Skeletal muscle satellite cell (primary cell): ENCODE data around the gene ATP1A3.
"Not testable (repeated sequence)": the region's sequence is repeated elsewhere in the genome, so short reads cannot be mapped to it uniquely, and the experiment has no call there.

ENCODE experiments used
- H3K27me3 ChIP-seq: 2 replicates; pipeline ENCODE4 v1.7.0; 2013; ENCODE audit warnings: low read length; ENCODE audit not compliant: control insufficient read depth, insufficient read depth
- H3K36me3 ChIP-seq: 2 replicates; pipeline ENCODE4 v1.7.0; 2013; ENCODE audit warnings: mild to moderate bottlenecking, control low read depth, low read length; ENCODE audit not compliant: insufficient read depth
- H3K4me1 ChIP-seq: 2 replicates; pipeline ENCODE4 v1.7.0; 2013; ENCODE audit warnings: low read length; ENCODE audit not compliant: control insufficient read depth, insufficient read depth
- H3K4me2 ChIP-seq: 2 replicates; pipeline ENCODE4 v1.7.0; 2013; ENCODE audit warnings: mild to moderate bottlenecking, low read length
- H3K4me3 ChIP-seq: 2 replicates; pipeline ENCODE4 v1.7.0; 2013; ENCODE audit warnings: low read length
- H3K9ac ChIP-seq: 2 replicates; pipeline ENCODE4 v1.7.0; 2013; ENCODE audit warnings: mild to moderate bottlenecking, low read depth, low read length, moderate library complexity
- H3K9me3 ChIP-seq: replicated peaks from 2 replicates; pipeline ENCODE4 v1.7.0; 2013; ENCODE audit warnings: mild to moderate bottlenecking, control low read depth, low read length

Gene ATP1A3

GRCh38 chr19:41939209-41939608 lies 54.8 kb downstream of the ATP1A3 start:
- not testable (repeated sequence) for H3K4me3 ChIP-seq, H3K4me2 ChIP-seq, H3K9ac ChIP-seq, H3K36me3 ChIP-seq, H3K9me3 ChIP-seq
- H3K27me3 ChIP-seq, result peaks cover 11% of the 10 kb centered on the region
- H3K4me1 ChIP-seq, result peaks cover 19% of the 10 kb centered on the region

- Histone ChIP-seq H3K4me2 (no peak overlapping the region), H3K36me3 (no peaks in the 10 kb centered on the region), H3K27me3 (peaks cover 25% of the 10 kb centered on the region), H3K4me1 (peaks cover 21% of the 10 kb centered on the region), H3K9ac (no peak overlapping the region), H3K4me3 (no peak overlapping the region), H3K9me3 (no peaks in the 10 kb centered on the region)
Observed at GRCh38 chr19:41937525-41938468, 56.2 kb downstream of the ATP1A3 start.

- no peaks in the 10 kb centered on the region for H3K36me3 ChIP-seq
- peaks cover 33% of the 10 kb centered on the region for H3K27me3 ChIP-seq
- H3K4me3 ChIP-seq, result no peak overlapping the region
- H3K9me3 ChIP-seq, result no peaks in the 10 kb centered on the region
- peaks cover 24% of the 10 kb centered on the region for H3K4me1 ChIP-seq
- H3K4me2 ChIP-seq, result no peak overlapping the region
- H3K9ac ChIP-seq, result no peak overlapping the region
Observed at GRCh38 chr19:41936961-41937360, 57.1 kb downstream of the ATP1A3 start.

DNA sequence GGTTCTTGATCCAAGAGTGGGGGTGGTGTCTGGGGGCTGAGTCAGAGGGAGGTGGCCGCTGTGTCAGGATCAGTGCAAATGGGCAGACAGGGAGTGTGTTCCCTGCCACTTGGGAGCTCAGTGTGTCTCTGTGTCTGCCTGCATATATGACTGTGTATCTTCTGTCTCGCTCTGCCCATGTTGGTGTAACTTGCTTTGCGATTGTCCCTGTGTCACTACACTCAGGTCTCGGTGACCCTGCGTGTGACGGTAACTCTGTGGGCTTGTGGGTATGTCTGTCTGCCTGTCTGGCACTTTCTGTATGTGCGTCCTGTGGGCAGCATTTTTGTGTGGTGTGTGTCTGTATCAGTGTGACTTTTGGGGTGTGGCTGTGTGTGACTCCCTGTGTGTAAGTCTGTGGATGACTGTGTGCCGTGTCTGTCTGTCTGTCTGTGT lies 57.6 kb downstream of the ATP1A3 start:
- no peaks in the 10 kb centered on the region for H3K36me3 ChIP-seq
- H3K4me2 ChIP-seq, result peak overlapping the region; percentile 59
- peaks cover 24% of the 10 kb centered on the region for H3K4me1 ChIP-seq
- no peaks in the 10 kb centered on the region for H3K9me3 ChIP-seq
- H3K4me3 ChIP-seq, result no peak overlapping the region
- peaks cover 39% of the 10 kb centered on the region for H3K27me3 ChIP-seq
- no peak overlapping the region for H3K9ac ChIP-seq

DNA sequence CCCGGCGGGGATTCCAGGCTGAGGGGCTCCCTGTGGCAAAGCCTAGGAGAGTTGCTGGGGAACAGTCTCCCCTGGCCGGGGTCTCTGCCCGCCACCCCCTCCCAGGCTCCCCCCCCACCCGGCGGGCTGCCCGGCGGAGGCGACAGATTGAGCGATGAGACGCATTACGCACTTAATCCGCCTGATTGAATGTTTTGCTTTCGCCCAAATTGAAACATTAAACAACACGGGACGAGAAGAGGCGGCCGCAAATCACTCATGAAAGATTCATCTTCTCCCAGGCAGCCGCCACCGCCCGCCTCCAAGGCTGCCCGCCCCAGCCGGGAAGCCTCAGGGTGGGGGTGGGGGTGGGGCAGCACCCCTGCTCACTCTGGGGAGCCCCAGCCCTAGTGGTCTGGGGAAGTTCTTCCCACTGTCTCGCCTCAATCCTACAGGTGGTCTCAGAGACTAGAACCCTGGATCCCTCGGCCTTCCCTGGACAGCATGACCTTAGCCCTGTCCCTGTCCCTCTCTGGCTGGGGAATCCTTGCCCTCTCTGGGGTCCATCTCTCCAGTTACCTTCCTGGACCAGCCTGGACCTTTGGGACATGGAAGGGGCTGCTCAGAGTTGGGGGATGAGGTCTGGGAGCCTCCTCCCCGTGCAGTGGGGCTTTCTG lies 58.1 kb downstream of the ATP1A3 start:
- H3K9me3 ChIP-seq, result no peaks in the 10 kb centered on the region
- peak overlapping the region; percentile 59 for H3K4me2 ChIP-seq
- peaks cover 44% of the 10 kb centered on the region for H3K27me3 ChIP-seq
- no peak overlapping the region for H3K9ac ChIP-seq
- no peaks in the 10 kb centered on the region for H3K36me3 ChIP-seq
- H3K4me3 ChIP-seq, result no peak overlapping the region
- peaks cover 24% of the 10 kb centered on the region for H3K4me1 ChIP-seq

- Histone ChIP-seq H3K36me3 (no peaks in the 10 kb centered on the region), H3K27me3 (peaks cover 52% of the 10 kb centered on the region), H3K9me3 (no peaks in the 10 kb centered on the region), H3K4me2 (no peak overlapping the region), H3K4me3 (no peak overlapping the region), H3K4me1 (peaks cover 24% of the 10 kb centered on the region), H3K9ac (no peak overlapping the region)
Observed at GRCh38 chr19:41934849-41935374, 59.1 kb downstream of the ATP1A3 start.

DNA sequence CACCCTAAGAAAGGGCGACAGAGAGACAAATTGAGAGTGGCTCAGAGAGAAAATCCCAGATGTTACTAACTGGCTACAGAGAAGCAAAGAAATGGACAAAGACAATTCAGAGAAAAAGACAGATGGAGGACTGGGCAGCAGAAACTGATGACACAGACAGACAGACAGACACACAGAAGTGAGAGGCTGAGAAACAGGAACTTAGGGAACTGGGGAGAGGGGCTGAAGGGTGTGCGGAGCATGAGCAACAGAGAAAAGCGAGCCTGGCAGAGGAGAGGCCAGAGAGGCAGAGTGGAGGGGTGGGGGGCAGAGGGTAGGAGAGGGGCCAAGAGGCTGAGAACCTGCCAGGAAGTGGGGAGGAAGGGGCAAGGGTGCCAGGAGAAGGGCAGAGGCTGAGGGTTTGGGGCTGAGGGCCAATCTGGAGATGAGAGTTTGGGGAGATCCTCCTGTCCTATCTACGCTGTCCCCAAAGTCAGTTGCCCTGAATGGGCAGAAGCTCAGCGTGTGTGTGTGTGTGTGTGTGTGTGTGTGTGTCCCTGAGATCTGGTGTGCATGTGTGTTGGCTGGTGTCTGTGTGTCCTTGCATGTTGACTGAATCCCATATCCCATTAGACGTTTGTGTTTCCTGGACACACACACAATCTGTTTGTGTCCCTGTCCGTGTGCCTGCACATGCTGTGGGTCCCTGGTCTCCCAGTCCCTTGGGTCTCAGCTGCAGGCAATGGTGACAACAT lies 60.2 kb downstream of the ATP1A3 start:
- peaks cover 62% of the 10 kb centered on the region for H3K27me3 ChIP-seq

DNA sequence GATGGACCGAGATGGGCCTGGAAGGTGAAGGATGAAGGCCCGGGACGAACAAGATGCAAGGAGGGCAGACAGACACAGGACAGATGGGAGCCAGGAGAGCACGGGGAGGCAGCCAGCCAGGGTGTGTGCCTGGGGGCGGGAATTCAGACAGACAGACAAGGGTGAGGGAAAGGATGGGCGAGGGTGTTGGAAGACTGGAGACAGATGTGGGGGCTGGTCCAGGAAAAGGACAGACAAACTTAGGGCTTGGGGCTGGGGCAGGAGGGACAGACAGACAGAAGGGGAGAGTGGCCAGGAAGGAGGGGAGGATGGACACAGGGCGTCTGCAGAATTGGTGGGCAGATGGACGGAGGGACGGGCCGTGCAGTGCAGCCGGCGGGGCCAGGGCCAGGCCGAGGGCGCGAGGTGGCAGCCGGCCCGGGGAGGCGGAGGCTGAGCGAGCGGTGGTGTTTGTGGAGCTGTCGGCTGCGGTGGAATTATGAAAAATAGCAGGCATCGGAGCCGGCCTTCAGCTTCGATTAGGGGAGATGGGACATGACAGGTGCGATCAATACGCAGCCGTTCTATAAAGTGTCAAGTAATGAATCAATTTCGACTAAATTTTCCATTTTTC lies 61.2 kb downstream of the ATP1A3 start:
- no peaks in the 10 kb centered on the region for H3K36me3 ChIP-seq
- H3K9ac ChIP-seq, result no peak overlapping the region
- H3K27me3 ChIP-seq, result peaks cover 65% of the 10 kb centered on the region
- H3K4me1 ChIP-seq, result peaks cover 31% of the 10 kb centered on the region
- H3K9me3 ChIP-seq, result no peaks in the 10 kb centered on the region
- H3K4me2 ChIP-seq, result peak overlapping the region; percentile 10
- H3K4me3 ChIP-seq, result no peak overlapping the region

More for the DNA sequence above, 60.2 kb downstream of the ATP1A3 start:
- H3K9me3 ChIP-seq, result no peaks in the 10 kb centered on the region
- H3K9ac ChIP-seq, result no peak overlapping the region
- H3K4me2 ChIP-seq, result no peak overlapping the region
- no peaks in the 10 kb centered on the region for H3K36me3 ChIP-seq
- H3K4me1 ChIP-seq, result peaks cover 26% of the 10 kb centered on the region
- H3K4me3 ChIP-seq, result no peak overlapping the region

- Histone ChIP-seq H3K4me1 (peaks cover 31% of the 10 kb centered on the region), H3K4me3 (no peak overlapping the region), H3K9me3 (no peaks in the 10 kb centered on the region), H3K9ac (no peak overlapping the region), H3K36me3 (no peaks in the 10 kb centered on the region), H3K4me2 (no peak overlapping the region), H3K27me3 (peaks cover 68% of the 10 kb centered on the region)
Observed at GRCh38 chr19:41932259-41932719, 61.7 kb downstream of the ATP1A3 start.

GRCh38 chr19:41930926-41931592 lies 63.0 kb downstream of the ATP1A3 start:
- Histone ChIP-seq H3K9me3 (no peaks in the 10 kb centered on the region), H3K9ac (no peak overlapping the region), H3K4me2 (no peak overlapping the region), H3K4me1 (peaks cover 22% of the 10 kb centered on the region), H3K4me3 (no peak overlapping the region), H3K36me3 (no peaks in the 10 kb centered on the region), H3K27me3 (peaks cover 79% of the 10 kb centered on the region)
